ENCODE results near the gene AK5. TPM values are rescaled to one million over a fixed set of nuclear protein-coding genes. Genes with fewer than 3 reads are reported as not detected.

The AK5 gene
- total and polyA plus RNA-seq, 7 experiments from 2014 or later: 1.7 to 82.1 (median 56.5) TPM

DNA sequence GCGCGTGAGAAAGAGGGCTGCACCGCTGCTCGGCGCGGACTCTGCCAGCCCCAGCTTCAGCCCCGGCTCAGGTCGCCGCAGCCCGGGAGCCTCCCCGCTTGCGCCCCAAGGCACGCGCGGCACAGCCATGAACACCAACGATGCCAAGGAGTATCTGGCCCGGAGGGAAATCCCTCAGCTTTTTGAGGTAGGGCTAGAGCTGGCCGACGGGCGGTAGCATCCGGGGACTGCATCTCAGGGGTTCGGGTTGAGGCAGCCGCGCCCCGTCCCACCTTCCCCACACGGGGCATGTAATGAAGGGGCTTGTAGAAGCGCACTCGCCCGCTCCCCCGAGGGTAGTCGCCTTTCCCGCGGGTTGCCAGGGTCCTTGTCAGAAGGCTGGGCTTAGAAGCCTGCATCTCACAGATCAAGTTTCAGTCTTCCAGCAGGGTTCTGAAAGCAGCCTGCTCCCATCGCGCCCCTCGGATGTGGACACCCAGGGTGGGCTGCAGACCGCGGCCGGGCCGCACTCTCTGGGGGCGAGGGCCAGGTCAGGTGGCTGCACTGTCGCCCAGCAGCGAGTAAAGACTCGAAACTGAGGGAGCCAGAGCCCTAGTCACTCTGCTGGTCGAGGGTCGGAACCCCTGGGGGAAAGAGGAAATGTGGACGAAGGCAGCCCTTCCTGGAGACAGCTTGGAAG, 507 bp downstream of the AK5 start:
- no peaks in the 10 kb centered on the region for H3K9me3 ChIP-seq (ENCODE audit: control insufficient read depth in 2 of 3, low read length in 3 of 3)
- peak overlapping the region; percentile 74 for H3K4me3 ChIP-seq (ENCODE audit: low read length)
- no peaks in the 10 kb centered on the region for H3K27me3 ChIP-seq (ENCODE audit: control insufficient read depth in 2 of 2, insufficient read depth in 2 of 2, low read length in 2 of 2)
- peaks cover 0 to 31% of the 10 kb centered on the region in 2 donors for H3K4me1 ChIP-seq (ENCODE audit: control insufficient read depth in 2 of 2, insufficient read depth in 2 of 2, low read length in 2 of 2)
- H3K9me3 Mint-ChIP-seq: peaks cover 0 to 1% (median 0%) of the 10 kb centered on the region in 11 donors
- peaks cover 0 to 5% (median 0%) of the 10 kb centered on the region in 3 experiments for H3K36me3 ChIP-seq (ENCODE audit: control insufficient read depth in 2 of 3, insufficient read depth in 3 of 3, low read length in 3 of 3)
- ChIA-PET CTCF (interaction anchor here (0.7 to 1.5 kb wide), 2 partner anchors 13 to 134 kb away, joined by 3 to 4 read pairs; no protein-coding TSS in a partner anchor), POLR2A (interaction anchor here (0.6 to 4.5 kb wide), 22 partner anchors 9 to 401 kb away, joined by 3 to 44 read pairs (median 4); partner anchors contain the start of genes PIGK and ZZZ3)
- H3K27me3 Mint-ChIP-seq: peaks cover 0 to 46% (median 0%) of the 10 kb centered on the region in 5 donors
- H3K36me3 Mint-ChIP-seq: peaks cover 0 to 5% (median under 1%) of the 10 kb centered on the region in 5 donors
- ATAC-seq (peak; percentile 77), DNase-seq (peak in 8 of 9 donors; percentile 26 to 56 (median 54))
- peak overlapping the region; percentile 67 for H3K27ac ChIP-seq (ENCODE audit: low read depth, low read length)
- intact Hi-C loops (cut with micrococcal nuclease): loop anchor here (1.0 to 10.0 kb wide), 7 partner anchors 8 to 475 kb away; partner anchors contain the start of genes PIGK (in 2 of the 2), USP33 (in 1 of the 2) and ZZZ3 (in 1 of the 2)
- H3K4me3 Mint-ChIP-seq: peak overlapping the region; percentile 75 to 95 (median 92)
- peaks cover 29 to 72% (median 59%) of the 10 kb centered on the region in 7 donors for H3K4me1 Mint-ChIP-seq
- H3K27ac Mint-ChIP-seq: peak overlapping the region in 8 of 9 donors; percentile 63 to 95 (median 81)

DNA sequence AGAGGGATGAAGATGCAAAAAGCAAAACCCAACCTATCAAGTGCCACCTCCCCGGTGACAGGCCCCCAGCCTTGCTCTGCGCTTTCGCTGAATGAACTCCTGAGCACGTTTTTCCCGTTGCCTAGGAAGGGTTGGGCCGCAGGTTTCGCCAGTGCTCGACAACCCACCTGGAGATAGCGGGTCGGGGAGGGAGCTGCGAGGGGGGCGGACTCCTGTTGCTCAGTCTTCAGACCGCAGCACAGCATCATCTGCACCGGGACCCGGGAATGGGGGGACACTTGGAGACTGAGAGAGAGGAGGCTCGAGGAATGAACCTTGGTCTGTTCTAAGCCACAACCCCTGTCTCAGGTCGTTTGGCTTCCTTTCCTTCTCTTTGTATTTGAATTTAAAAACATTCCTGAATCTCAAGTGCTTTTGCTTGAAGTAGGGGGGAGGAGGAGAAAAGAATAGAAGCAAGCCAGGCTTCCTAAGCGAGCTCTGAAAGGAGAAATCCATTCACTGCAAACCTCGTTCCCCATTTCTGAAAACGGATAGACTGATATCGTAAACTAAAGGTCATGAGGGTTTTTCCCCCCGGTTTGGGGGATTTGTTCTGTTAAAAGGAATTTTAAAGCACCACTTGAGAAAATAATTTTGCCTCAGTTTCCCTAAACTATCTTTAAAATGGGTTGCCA, 1.2 kb downstream of the AK5 start:
- Mint-ChIP-seq H3K36me3 (peaks cover 0 to 12% (median 6%) of the 10 kb centered on the region in 5 donors), H3K27me3 (peaks cover 0 to 46% (median 0%) of the 10 kb centered on the region in 5 donors), H3K4me3 (peak overlapping the region; percentile 75 to 95 (median 92)), H3K9me3 (peaks cover 0 to 1% (median 0%) of the 10 kb centered on the region in 11 donors), H3K27ac (peak overlapping the region in 8 of 9 donors; percentile 63 to 95 (median 81)), H3K4me1 (peaks cover 29 to 77% (median 57%) of the 10 kb centered on the region in 7 donors)
- Histone ChIP-seq H3K4me3 (ENCODE audit: low read length) (peak overlapping the region; percentile 74), H3K9me3 (ENCODE audit: control insufficient read depth in 2 of 3, low read length in 3 of 3) (no peaks in the 10 kb centered on the region), H3K36me3 (ENCODE audit: control insufficient read depth in 2 of 3, insufficient read depth in 3 of 3, low read length in 3 of 3) (peaks cover 0 to 11% (median 0%) of the 10 kb centered on the region in 3 experiments), H3K27ac (ENCODE audit: low read depth, low read length) (peak overlapping the region; percentile 67), H3K27me3 (ENCODE audit: control insufficient read depth in 2 of 2, insufficient read depth in 2 of 2, low read length in 2 of 2) (no peaks in the 10 kb centered on the region), H3K4me1 (ENCODE audit: control insufficient read depth in 2 of 2, insufficient read depth in 2 of 2, low read length in 2 of 2) (peaks cover 0 to 31% of the 10 kb centered on the region in 2 donors)
- ChIA-PET CTCF (no interaction called here), POLR2A (interaction anchor here (1.1 to 4.2 kb wide), 10 partner anchors 9 to 400 kb away, joined by 3 to 44 read pairs (median 6); partner anchors contain the start of gene ZZZ3)
- ATAC-seq (peak; percentile 18), DNase-seq (peak in 6 of 9 donors; percentile 9 to 31 (median 28))
- intact Hi-C loops (cut with micrococcal nuclease): loop anchor here (1.0 to 10.0 kb wide), 7 partner anchors 7 to 474 kb away; partner anchors contain the start of genes PIGK (in 2 of the 2), USP33 (in 1 of the 2) and ZZZ3 (in 1 of the 2)

DNA sequence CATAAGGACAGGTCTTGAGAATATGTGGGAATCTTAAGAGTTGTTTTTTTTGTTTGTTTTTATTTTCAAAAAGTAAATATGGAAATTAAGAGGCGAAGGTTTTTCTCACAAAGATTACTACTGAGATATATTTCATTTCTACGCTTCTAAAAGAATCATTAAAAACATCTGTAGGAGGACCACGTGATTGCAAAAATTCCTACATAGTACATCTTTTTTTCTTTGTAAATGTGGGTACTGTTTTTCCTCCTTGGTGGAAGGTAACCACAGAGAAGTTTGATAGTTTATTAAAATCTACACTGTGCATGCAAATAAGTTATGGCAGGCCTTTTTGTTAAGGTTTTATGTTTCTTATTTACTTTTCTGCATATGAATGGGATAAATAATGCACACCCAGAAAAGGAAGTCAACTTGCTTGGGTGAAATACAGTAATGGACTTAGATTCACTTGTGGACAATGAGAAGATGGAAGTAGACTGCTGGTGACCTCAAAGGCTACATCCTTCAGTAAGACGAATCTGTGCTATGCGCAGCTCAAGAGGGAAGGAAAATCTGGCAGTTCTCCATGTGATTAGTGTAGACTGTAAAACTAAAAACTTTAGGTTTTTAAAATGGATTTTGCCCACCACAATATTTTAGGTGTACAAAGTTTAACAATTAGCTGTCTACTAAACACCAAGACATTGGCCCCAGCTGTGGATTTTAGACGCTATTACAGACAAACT, 2.0 kb downstream of the AK5 start:
- no peak overlapping the region for H3K27ac ChIP-seq (ENCODE audit: low read depth, low read length)
- H3K27me3 ChIP-seq (ENCODE audit: control insufficient read depth in 2 of 2, insufficient read depth in 2 of 2, low read length in 2 of 2): no peaks in the 10 kb centered on the region
- intact Hi-C loops (cut with micrococcal nuclease): loop anchor here (5.0 to 10.0 kb wide), 2 partner anchors 251 to 473 kb away; partner anchors contain the start of gene USP33 (in 1 of the 2)
- DNase-seq: no peak
- no peak for ATAC-seq
- peaks cover 0 to 31% of the 10 kb centered on the region in 2 donors for H3K4me1 ChIP-seq (ENCODE audit: control insufficient read depth in 2 of 2, insufficient read depth in 2 of 2, low read length in 2 of 2)
- H3K27ac Mint-ChIP-seq: peak overlapping the region in 7 of 9 donors; percentile 3 to 87 (median 63)
- peaks cover 0 to 20% (median 14%) of the 10 kb centered on the region in 5 donors for H3K36me3 Mint-ChIP-seq
- no peaks in the 10 kb centered on the region for H3K9me3 Mint-ChIP-seq
- H3K9me3 ChIP-seq (ENCODE audit: control insufficient read depth in 2 of 3, low read length in 3 of 3): no peaks in the 10 kb centered on the region
- peaks cover 29 to 73% (median 50%) of the 10 kb centered on the region in 7 donors for H3K4me1 Mint-ChIP-seq
- no peak overlapping the region for H3K4me3 ChIP-seq (ENCODE audit: low read length)
- ChIA-PET CTCF (no interaction called here), POLR2A (interaction anchor here (0.8 to 4.2 kb wide), 3 partner anchors 8 to 25 kb away, joined by 3 to 27 read pairs (median 6); no protein-coding TSS in a partner anchor)
- peaks cover 0 to 18% (median 0%) of the 10 kb centered on the region in 3 experiments for H3K36me3 ChIP-seq (ENCODE audit: control insufficient read depth in 2 of 3, insufficient read depth in 3 of 3, low read length in 3 of 3)
- H3K4me3 Mint-ChIP-seq: peak overlapping the region in 9 of 10 donors; percentile 27 to 95 (median 90)
- peaks cover 0 to 46% (median 0%) of the 10 kb centered on the region in 5 donors for H3K27me3 Mint-ChIP-seq

DNA sequence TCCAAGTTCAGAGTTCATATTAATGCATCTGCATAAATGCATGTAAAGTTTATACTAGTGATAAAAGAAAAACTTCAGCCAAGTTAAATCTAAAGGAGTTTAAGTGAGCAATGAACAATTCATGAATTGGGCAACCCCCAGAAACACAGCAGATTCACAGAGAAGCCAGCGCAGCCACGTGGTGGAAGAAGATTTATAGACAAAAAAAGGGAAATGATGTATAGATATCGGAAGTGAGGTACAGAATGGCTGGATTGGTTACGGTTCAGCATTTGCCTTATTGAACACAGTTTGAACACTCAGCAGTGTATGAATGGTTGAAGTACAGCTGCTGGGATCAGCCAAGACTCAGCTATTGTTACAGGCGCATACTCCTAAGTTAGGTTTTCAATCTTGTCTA, 5.7 kb downstream of the AK5 start:
- no peaks in the 10 kb centered on the region for H3K27me3 ChIP-seq (ENCODE audit: control insufficient read depth in 2 of 2, insufficient read depth in 2 of 2, low read length in 2 of 2)
- peak overlapping the region in 2 of 9 donors; percentile 43 to 67 for H3K27ac Mint-ChIP-seq
- peaks cover 0 to 8% of the 10 kb centered on the region in 2 donors for H3K4me1 ChIP-seq (ENCODE audit: control insufficient read depth in 2 of 2, insufficient read depth in 2 of 2, low read length in 2 of 2)
- H3K27ac ChIP-seq (ENCODE audit: low read depth, low read length): no peak overlapping the region
- peaks cover 0 to 32% (median 18%) of the 10 kb centered on the region in 5 donors for H3K36me3 Mint-ChIP-seq
- no peak for ATAC-seq
- peaks cover 0 to 19% (median 0%) of the 10 kb centered on the region in 3 experiments for H3K36me3 ChIP-seq (ENCODE audit: control insufficient read depth in 2 of 3, insufficient read depth in 3 of 3, low read length in 3 of 3)
- H3K27me3 Mint-ChIP-seq: peaks cover 0 to 30% (median 0%) of the 10 kb centered on the region in 5 donors
- no peaks in the 10 kb centered on the region for H3K9me3 ChIP-seq (ENCODE audit: control insufficient read depth in 2 of 3, low read length in 3 of 3)
- POLR2A ChIA-PET: no interaction called here
- H3K4me1 Mint-ChIP-seq: peaks cover 6 to 56% (median 29%) of the 10 kb centered on the region in 7 donors
- H3K4me3 Mint-ChIP-seq: no peak overlapping the region
- no peak for DNase-seq
- no peak overlapping the region for H3K4me3 ChIP-seq (ENCODE audit: low read length)
- intact Hi-C loops (cut with micrococcal nuclease): loop anchor here in 1 of 2 donors (10.0 kb wide), 1 partner anchor 247 kb away; no protein-coding TSS in a partner anchor
- CTCF ChIA-PET: interaction anchor here (0.8 kb wide), 1 partner anchor 246 kb away, joined by 6 read pairs; no protein-coding TSS in a partner anchor
- H3K9me3 Mint-ChIP-seq: no peaks in the 10 kb centered on the region

DNA sequence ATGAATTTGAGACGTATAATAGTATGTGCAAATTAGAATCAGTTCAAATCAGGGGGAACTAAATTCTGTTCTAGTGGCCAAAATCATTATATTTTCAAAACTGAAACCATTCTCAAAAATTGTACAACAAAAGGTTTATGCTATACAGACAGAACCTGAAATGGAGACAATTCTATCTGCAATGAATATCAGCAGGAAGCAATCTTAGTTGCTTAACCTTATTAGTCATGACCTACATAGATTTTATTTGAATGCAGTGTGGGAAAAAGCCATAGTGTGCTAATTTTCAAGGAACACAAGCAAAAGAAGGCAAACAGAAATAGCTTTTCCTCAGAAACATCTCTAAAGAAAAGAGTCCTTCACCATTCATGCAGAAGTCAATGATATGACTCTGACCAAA, 6.5 kb downstream of the AK5 start:
- intact Hi-C loops (cut with micrococcal nuclease): loop anchor here in 1 of 2 donors (10.0 kb wide), 1 partner anchor 247 kb away; no protein-coding TSS in a partner anchor

More for the DNA sequence above, 6.5 kb downstream of the AK5 start:
- Mint-ChIP-seq H3K36me3 (peaks cover 0 to 37% (median 23%) of the 10 kb centered on the region in 5 donors), H3K4me1 (peaks cover 0 to 56% (median 30%) of the 10 kb centered on the region in 7 donors), H3K9me3 (no peaks in the 10 kb centered on the region), H3K4me3 (no peak overlapping the region), H3K27ac (no peak overlapping the region), H3K27me3 (peaks cover 0 to 23% (median 0%) of the 10 kb centered on the region in 5 donors)
- Histone ChIP-seq H3K27ac (ENCODE audit: low read depth, low read length) (no peak overlapping the region), H3K36me3 (ENCODE audit: control insufficient read depth in 2 of 3, insufficient read depth in 3 of 3, low read length in 3 of 3) (peaks cover 0 to 20% (median 0%) of the 10 kb centered on the region in 3 experiments), H3K4me3 (ENCODE audit: low read length) (no peak overlapping the region), H3K9me3 (ENCODE audit: control insufficient read depth in 2 of 3, low read length in 3 of 3) (no peaks in the 10 kb centered on the region), H3K27me3 (ENCODE audit: control insufficient read depth in 2 of 2, insufficient read depth in 2 of 2, low read length in 2 of 2) (no peaks in the 10 kb centered on the region), H3K4me1 (ENCODE audit: control insufficient read depth in 2 of 2, insufficient read depth in 2 of 2, low read length in 2 of 2) (peaks cover 0 to 8% of the 10 kb centered on the region in 2 donors)
- DNase-seq (no peak), ATAC-seq (no peak)
- POLR2A ChIA-PET: no interaction called here
- CTCF ChIA-PET: interaction anchor here (0.8 kb wide), 1 partner anchor 245 kb away, joined by 6 read pairs; no protein-coding TSS in a partner anchor
